Measurements from ENCODE around the gene PTPRC. TPM values are rescaled to one million over a fixed set of nuclear protein-coding genes. Genes with fewer than 3 reads are reported as not detected.

The PTPRC gene
- total RNA-seq, 1 experiment from 2014 or later: 4.5 TPM

- DNase-seq (ENCODE audit: low read depth): no peak
These were observed 17.7 kb upstream of the PTPRC start for GRCh38 chr1:198620951-198621824.

- no peak for DNase-seq (ENCODE audit: low read depth)
These were observed 16.8 kb upstream of the PTPRC start for GRCh38 chr1:198622001-198622400.

GRCh38 chr1:198623752-198624647 lies 14.8 kb upstream of the PTPRC start:
- peak; percentile 73 for DNase-seq (ENCODE audit: low read depth)

GRCh38 chr1:198624648-198624980 lies 14.2 kb upstream of the PTPRC start:
- no peak for DNase-seq (ENCODE audit: low read depth)

GRCh38 chr1:198627436-198628066 lies 11.3 kb upstream of the PTPRC start:
- no peak for DNase-seq (ENCODE audit: low read depth)

- no peak for DNase-seq (ENCODE audit: low read depth)
These were observed 10.8 kb upstream of the PTPRC start for GRCh38 chr1:198628067-198628455.

- DNase-seq (ENCODE audit: low read depth): no peak
These were observed 9.2 kb upstream of the PTPRC start for GRCh38 chr1:198629610-198630009.

- no peak for DNase-seq (ENCODE audit: low read depth)
These were observed 8.0 kb upstream of the PTPRC start for GRCh38 chr1:198630863-198631262.

- no peak for DNase-seq (ENCODE audit: low read depth)
These were observed 7.5 kb upstream of the PTPRC start for GRCh38 chr1:198631292-198631691.

GRCh38 chr1:198632007-198632406 lies 6.8 kb upstream of the PTPRC start:
- no peak for DNase-seq (ENCODE audit: low read depth)

- DNase-seq (ENCODE audit: low read depth): no peak
These were observed 5.1 kb upstream of the PTPRC start for GRCh38 chr1:198633675-198634121.

- no peak for DNase-seq (ENCODE audit: low read depth)
These were observed 2.9 kb upstream of the PTPRC start for GRCh38 chr1:198635964-198636363.

GRCh38 chr1:198636391-198636790 lies 2.4 kb upstream of the PTPRC start:
- no peak for DNase-seq (ENCODE audit: low read depth)

GRCh38 chr1:198637157-198637556 lies 1.7 kb upstream of the PTPRC start:
- DNase-seq (ENCODE audit: low read depth): no peak

- DNase-seq (ENCODE audit: low read depth): no peak
These were observed 863 bp upstream of the PTPRC start for GRCh38 chr1:198637916-198638437.

- no peak for DNase-seq (ENCODE audit: low read depth)
These were observed 399 bp upstream of the PTPRC start for GRCh38 chr1:198638441-198638840.

GRCh38 chr1:198639671-198640143 lies 867 bp downstream of the PTPRC start:
- no peak for DNase-seq (ENCODE audit: low read depth)

GRCh38 chr1:198640174-198640573 lies 1.3 kb downstream of the PTPRC start:
- DNase-seq (ENCODE audit: low read depth): no peak

- peak; percentile 24 for DNase-seq (ENCODE audit: low read depth)
These were observed 2.7 kb downstream of the PTPRC start for GRCh38 chr1:198641501-198641900.

- DNase-seq (ENCODE audit: low read depth): no peak
These were observed 3.3 kb downstream of the PTPRC start for GRCh38 chr1:198641966-198642668.

GRCh38 chr1:198642983-198643382 lies 4.1 kb downstream of the PTPRC start:
- no peak for DNase-seq (ENCODE audit: low read depth)

Measured in M059J (cell line).